ENCODE data around the gene PRKAG2. TPM values are rescaled to one million over a fixed set of nuclear protein-coding genes. Genes with fewer than 3 reads are reported as not detected.

Gene PRKAG2
- polyA plus RNA-seq, 1 of the 3 experiments (the other 2 are of a cell fraction) = 51.6 TPM

GRCh38 chr7:151630851-151631569 lies 245.9 kb downstream of the PRKAG2 start:
- Histone ChIP-seq H3K9me2 (no peaks in the 10 kb centered on the region), H3K9ac (peak overlapping the region; percentile 78), H3K9me3 (no peaks in the 10 kb centered on the region), H3K4me3 (ENCODE audit: low read depth in 2 of 2, low read length in 1 of 2) (peak overlapping the region; percentile 83 to 87), H3K4me2 (peak overlapping the region; percentile 91), H3K4me1 (ENCODE audit: control insufficient read depth in 1 of 2, insufficient read depth in 2 of 2, low read depth in 1 of 2, low read length in 1 of 2) (peaks cover 4 to 15% of the 10 kb centered on the region in 2 experiments; a peak in 2 of 4 replicates), H2AFZ (ENCODE audit: low read depth) (peak overlapping the region; percentile 54), H3K27me3 (ENCODE audit: insufficient read depth) (no peaks in the 10 kb centered on the region), H4K20me1 (ENCODE audit: insufficient read depth) (no peaks in the 10 kb centered on the region), H3K27ac (ENCODE audit: low read depth in 2 of 2, low read length in 1 of 2) (peak overlapping the region; percentile 17 to 55; a peak in 3 of 4 replicates), H3K79me2 (ENCODE audit: insufficient read depth) (peaks cover 51% of the 10 kb centered on the region), H3F3A (replicated peaks; ENCODE audit: insufficient read depth) (peaks cover 30% of the 10 kb centered on the region), H3K36me3 (replicated peaks in 1 of 2; ENCODE audit: control insufficient read depth in 1 of 2, insufficient read depth in 2 of 2, low read length in 1 of 2) (peaks cover 0 to 3% of the 10 kb centered on the region in 2 experiments)
- CTCF ChIA-PET = interaction anchor here (0.7 to 16.8 kb wide), 29 partner anchors 11 to 387 kb away, joined by 3 to 203 read pairs (median 4); partner anchors contain the start of gene RHEB
- DNase-seq = no peak
- TF ChIP-seq GATA2 (CRISPR knock-in tag; IDR thresholded peaks at IDR 0.05) (0 out of 2 replicates have a peak, but pooled peaks have one; percentile 21), CTCF (IDR thresholded peaks at IDR 0.05) (no peak), MXI1 (IDR thresholded peaks at IDR 0.05; ENCODE audit: low read depth, low read length) (peak; percentile 43; the same call in 1 of the 2 replicates), SIN3A (IDR thresholded peaks at IDR 0.05; ENCODE audit: borderline replicate concordance, low read depth, low read length) (no peak), RXRA (IDR thresholded peaks at IDR 0.05; ENCODE audit: borderline replicate concordance, low read depth) (no peak)
- TF ChIP-seq, protein P1, sequence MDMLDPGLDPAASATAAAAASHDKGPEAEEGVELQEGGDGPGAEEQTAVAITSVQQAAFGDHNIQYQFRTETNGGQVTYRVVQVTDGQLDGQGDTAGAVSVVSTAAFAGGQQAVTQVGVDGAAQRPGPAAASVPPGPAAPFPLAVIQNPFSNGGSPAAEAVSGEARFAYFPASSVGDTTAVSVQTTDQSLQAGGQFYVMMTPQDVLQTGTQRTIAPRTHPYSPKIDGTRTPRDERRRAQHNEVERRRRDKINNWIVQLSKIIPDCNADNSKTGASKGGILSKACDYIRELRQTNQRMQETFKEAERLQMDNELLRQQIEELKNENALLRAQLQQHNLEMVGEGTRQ (IDR thresholded peaks at IDR 0.05; ENCODE audit: borderline replicate concordance, low read depth, low read length) = no peak
- WGBS (ENCODE audit: low lambda C conversion rate) = 18% methylated on average over 17 of the region's 17 CpGs
- POLR2A ChIA-PET = no interaction called here

- Histone ChIP-seq H3K4me3 (ENCODE audit: low read depth in 2 of 2, low read length in 1 of 2) (peak overlapping the region; percentile 83 to 87; a peak in 3 of 4 replicates), H3K36me3 (replicated peaks in 1 of 2; ENCODE audit: control insufficient read depth in 1 of 2, insufficient read depth in 2 of 2, low read length in 1 of 2) (peaks cover 0 to 3% of the 10 kb centered on the region in 2 experiments), H3K4me1 (ENCODE audit: control insufficient read depth in 1 of 2, insufficient read depth in 2 of 2, low read depth in 1 of 2, low read length in 1 of 2) (peaks cover 4 to 15% of the 10 kb centered on the region in 2 experiments; a peak in 2 of 4 replicates), H3F3A (replicated peaks; ENCODE audit: insufficient read depth) (peaks cover 30% of the 10 kb centered on the region), H3K27me3 (ENCODE audit: insufficient read depth) (no peaks in the 10 kb centered on the region), H3K27ac (ENCODE audit: low read depth in 2 of 2, low read length in 1 of 2) (no peak overlapping the region), H3K79me2 (ENCODE audit: insufficient read depth) (peaks cover 57% of the 10 kb centered on the region), H3K9me2 (no peaks in the 10 kb centered on the region), H4K20me1 (ENCODE audit: insufficient read depth) (no peaks in the 10 kb centered on the region), H3K9ac (peak overlapping the region; percentile 78), H3K9me3 (no peaks in the 10 kb centered on the region), H3K4me2 (peak overlapping the region; percentile 91), H2AFZ (ENCODE audit: low read depth) (no peak overlapping the region)
- CTCF ChIA-PET = interaction anchor here (0.7 to 16.8 kb wide), 17 partner anchors 11 to 386 kb away, joined by 3 to 203 read pairs (median 4); partner anchors contain the start of gene RHEB
- DNase-seq = no peak
- WGBS (ENCODE audit: low lambda C conversion rate) = 88% methylated on average over 5 of the region's 5 CpGs
- POLR2A ChIA-PET = no interaction called here
- TF ChIP-seq TEAD4 (IDR thresholded peaks at IDR 0.05; ENCODE audit: borderline replicate concordance, insufficient read depth) (no peak), USF1 (IDR thresholded peaks at IDR 0.05; ENCODE audit: borderline replicate concordance, low read depth) (no peak), FOSL2 (IDR thresholded peaks at IDR 0.05; ENCODE audit: borderline replicate concordance, low read depth) (no peak), RAD21 (IDR thresholded peaks at IDR 0.05; ENCODE audit: low read length) (no peak), MXI1 (IDR thresholded peaks at IDR 0.05; ENCODE audit: low read depth, low read length) (no peak), NFIC (IDR thresholded peaks at IDR 0.05; ENCODE audit: borderline replicate concordance) (no peak), NRF1 (IDR thresholded peaks at IDR 0.05; ENCODE audit: low read depth, low read length) (no peak), ELF1 (IDR thresholded peaks at IDR 0.05) (no peak)
These were observed 246.6 kb downstream of the PRKAG2 start for GRCh38 chr7:151630358-151630757.
